ENCODE data around the gene DOLPP1.
"Not testable (repeated sequence)": the region's sequence is repeated elsewhere in the genome, so short reads cannot be mapped to it uniquely, and the experiment has no call there.

Gene DOLPP1, protein sequence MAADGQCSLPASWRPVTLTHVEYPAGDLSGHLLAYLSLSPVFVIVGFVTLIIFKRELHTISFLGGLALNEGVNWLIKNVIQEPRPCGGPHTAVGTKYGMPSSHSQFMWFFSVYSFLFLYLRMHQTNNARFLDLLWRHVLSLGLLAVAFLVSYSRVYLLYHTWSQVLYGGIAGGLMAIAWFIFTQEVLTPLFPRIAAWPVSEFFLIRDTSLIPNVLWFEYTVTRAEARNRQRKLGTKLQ

DNA sequence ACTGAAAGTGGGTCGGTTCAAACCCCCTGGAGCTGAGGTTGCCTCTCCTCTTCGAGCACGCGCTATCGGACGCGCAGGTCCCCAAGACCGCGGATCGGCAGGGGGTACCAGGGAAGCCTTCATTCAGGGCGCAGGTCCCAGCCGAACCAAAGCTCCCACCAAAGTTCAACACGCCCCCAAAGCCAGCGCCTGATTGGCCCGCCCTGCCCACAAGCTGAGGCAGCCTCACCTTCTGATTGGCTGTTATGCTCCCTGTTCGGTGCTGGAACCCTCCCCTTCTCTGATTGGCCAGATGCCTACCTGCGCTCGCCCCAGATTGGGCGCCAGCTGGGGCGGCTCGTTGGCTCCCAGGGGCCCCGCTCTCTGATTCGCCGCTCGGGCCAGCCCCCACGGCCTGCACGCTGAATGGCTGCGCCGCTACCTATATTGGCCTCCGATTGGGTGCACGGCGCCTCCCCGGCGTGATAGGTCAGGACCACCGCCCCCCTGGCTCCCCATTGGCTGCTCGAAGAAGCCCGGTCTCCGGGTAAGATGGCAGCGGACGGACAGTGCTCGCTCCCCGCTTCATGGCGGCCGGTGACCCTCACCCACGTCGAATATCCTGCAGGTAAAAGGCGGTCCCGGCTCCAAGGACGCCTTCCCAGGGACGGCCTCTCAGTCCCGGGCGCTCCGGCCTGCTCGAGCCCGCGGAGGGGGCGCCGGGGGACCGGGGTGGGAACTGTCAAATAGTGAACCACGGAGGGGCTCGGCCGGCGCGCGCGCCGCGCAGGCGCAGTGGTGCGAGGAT lies at the start of gene DOLPP1:
DOLPP1 (plus strand) TSS at position 511 of the 787 bp plus-strand sequence; CDS start at position 532, 21 bp downstream.
- peak; percentile 99 for DNase-seq

DNA sequence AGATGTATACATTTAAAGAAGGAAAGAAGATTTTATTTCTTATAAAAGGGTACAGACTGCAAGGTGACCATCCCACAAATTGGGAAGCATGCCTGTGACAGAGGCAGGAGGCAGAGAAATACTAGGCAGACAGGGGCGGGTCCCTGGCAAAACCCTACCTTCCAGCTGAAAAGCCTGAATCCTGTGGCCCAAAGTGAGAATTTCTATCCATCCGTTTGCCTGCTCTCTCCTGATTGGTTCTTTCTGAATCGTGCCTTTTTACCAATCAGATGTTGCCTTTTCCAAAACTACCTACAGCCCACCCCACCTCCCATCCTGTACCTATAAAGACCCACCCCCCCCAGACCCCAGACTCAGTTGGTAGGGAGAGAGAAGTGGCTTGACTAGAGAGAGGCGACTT lies 49.4 kb upstream of the DOLPP1 start:
- DNase-seq = no peak

DNA sequence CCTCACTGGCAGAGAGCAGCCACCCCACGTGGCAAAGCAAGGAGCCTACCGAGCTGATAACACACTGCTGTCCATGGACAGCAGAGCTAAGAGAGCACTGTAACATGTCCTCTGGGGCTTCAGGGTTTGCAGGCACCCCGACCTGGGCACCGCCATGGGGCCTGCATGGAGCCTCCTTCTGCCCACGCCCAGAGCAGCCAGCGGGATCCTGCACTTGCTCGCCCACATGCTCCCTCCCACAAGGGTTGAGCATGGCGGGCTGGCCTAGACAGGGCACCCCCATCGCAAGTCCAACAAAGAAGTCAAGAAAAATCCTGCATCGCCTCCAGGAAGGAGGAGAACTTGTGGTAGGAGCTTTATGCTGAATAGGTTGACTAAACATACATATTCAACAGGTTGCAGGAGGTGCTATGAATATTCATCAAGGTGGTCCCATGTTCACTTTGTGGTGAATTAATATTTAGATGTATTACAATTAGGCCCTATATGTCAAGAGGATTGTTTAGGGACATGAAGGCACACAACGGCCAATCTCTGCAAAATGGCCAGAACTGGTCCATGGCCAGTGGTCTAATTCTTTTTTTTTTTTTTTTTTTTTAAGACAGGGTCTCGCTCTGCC lies 48.3 kb upstream of the DOLPP1 start:
- DNase-seq = no peak

DNA sequence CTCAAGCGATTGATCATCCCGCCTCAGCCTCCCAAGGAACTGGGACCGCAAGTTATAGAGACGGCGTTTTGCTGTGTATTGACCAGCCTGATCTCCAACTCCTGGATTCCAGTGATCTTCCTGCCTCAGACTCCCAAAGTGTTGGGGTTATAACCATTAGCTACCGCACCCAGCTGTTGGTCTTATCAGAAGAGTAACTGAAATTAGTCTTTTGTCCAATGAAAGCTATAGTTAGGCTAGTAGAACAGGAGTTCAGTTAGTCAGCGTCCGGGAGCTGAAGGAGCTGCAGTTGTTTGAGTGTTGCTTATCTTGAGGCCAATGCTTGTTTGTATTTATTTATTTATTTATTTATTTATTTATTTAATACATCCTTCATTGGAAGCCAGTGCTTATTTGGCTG lies 47.7 kb upstream of the DOLPP1 start:
- DNase-seq = no peak

DNA sequence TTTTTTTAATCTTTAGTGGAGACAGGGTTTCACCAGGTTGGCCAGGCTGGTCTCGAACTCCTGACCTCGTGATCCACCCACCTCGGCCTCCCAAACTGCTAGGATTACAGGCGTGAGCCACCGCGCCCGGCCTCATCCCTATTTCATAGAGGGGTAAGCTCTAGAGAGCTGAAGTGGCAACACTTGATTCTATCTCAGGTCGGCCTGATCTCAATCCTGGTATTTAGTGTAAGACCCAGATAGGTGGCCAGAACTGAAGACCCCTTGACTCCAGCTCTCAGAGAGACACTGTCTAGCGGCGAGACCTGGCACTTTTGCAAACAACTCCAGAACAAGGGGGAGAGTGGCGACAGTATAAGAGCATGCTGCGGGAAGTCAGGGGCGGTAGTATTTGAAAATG lies 45.1 kb upstream of the DOLPP1 start:
- not testable (repeated sequence) for DNase-seq

DNA sequence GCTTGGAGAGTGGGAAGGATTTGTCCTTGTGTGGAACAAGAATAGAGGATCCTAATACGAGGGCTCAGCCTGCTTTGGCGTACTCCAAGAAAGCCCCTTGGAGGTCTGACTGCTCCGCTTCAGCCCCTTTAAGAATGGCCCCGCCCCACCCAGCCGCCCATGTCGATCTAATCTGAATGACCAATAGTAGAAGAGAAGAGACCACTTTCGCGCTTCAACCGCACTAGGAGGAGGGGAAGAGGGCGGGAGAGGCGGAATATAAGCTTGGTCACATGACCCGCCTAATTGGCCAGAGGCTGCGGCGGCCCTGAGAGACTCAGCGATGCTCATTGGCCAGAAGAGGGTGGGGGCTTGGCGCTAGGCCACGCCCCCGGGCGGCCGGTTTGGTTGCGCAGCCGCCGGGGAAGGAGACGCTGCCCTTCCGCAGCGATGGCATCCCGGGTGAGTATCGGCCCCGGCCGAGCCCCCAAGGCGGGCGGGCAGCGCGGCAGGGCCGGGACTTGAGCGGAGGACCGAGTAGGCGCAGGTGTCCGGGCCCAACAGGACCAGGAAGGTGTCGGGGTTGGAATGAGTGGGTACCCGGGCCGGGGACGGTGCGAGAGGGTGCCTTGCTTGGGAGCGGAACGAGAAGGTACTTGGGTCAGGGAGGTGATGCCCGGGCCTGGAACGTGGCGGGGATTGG lies 44.5 kb upstream of the DOLPP1 start, which contains the start of gene MIGA2:
MIGA2 (plus strand) TSS at position 386 of the 682 bp plus-strand sequence. CDS start 3,969 bp downstream, outside the sequence.
- DNase-seq = peak; percentile 96

DNA sequence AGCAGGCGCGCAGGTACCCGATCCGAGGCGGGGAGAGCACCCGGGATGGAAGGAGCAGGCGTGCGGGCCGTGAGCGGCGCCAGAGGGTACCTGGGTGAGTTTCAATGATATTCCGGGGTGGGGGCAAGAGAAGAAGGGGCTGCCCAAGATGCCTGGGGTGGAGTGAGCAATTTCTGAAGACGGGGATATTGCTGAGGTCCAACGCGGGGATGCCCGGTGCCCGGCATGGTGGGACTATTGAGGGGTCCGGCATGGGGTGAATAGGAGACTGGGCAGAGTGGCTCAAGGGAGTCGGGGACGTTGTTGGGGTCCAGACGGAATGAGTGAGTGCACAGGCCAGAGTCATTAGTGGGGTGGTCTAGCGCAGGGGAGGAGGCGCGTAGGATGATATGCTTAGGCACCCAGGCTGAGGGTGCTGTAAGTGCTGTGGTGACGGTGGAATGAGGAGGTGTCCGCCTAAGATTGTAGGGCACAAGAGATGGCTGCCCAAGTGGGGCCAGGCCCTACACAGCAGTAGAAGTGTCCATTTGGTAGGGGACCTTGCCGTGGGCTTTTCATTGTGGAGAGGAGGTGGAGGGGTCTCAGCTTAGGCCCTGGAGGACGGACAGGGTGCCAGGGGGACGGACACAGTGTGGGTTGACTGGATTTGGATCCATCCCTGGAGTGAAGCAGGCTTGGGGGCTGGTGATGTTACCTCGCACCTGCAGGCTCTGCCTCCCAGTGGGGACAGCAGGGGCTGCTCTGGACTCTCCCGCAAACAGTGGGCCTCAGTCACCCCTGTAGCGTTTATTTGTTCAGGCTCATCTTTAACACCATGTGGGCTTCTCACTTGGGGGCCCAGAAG lies 43.8 kb upstream of the DOLPP1 start:
- no peak for DNase-seq

DNA sequence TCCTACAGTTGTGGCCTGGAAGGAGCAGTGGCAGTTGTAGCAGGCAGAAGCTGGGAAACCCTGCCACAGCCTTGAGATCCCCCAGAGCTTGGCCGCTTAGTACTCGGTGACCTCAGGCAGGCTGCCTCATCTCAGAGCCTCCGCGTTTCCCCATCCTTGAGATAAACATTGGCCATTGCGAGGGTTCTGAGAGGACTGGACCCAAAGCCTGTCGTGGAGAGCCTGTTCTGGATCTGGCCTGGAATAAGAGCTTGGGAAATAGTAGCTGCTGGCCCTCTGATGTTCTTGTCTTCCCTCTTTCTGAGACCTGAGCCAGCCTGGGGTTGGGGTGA lies 43.2 kb upstream of the DOLPP1 start:
- DNase-seq = no peak

DNA sequence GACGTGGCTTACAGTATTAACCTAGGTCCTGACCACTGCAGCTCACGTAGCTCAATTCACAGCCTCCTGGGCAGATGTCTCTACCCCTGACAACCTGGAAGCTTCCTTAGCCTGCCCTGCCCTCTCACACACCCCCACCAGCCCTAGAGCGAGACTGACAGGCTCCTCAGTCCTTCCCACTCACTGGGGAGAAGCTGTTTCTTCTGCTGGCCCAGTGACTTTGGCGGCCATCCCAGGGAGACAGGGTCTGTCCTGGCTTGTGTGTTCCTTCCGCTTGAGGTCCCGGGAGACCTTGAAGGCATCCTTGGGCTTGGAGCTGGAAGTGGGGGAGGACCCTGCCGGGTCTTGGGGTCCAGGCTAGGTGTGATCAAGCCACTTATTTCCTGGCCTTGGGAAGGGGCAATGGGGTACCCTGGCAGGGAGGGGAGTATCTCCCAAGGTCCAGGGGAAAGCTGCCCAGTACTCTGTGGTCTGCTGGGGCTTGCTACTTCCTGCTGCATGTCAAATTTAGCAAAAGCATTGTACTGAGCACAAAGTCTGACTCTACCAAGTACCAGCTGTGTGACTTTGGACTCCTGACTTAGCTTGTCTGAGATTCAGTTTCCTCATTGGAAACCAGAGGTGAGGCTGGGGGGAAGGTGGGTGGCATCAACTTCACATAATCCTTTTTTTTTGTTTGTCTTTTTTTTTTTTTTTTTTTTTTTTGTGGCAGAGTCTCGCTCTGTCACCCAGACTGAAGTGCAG lies 42.6 kb upstream of the DOLPP1 start:
- no peak for DNase-seq

DNA sequence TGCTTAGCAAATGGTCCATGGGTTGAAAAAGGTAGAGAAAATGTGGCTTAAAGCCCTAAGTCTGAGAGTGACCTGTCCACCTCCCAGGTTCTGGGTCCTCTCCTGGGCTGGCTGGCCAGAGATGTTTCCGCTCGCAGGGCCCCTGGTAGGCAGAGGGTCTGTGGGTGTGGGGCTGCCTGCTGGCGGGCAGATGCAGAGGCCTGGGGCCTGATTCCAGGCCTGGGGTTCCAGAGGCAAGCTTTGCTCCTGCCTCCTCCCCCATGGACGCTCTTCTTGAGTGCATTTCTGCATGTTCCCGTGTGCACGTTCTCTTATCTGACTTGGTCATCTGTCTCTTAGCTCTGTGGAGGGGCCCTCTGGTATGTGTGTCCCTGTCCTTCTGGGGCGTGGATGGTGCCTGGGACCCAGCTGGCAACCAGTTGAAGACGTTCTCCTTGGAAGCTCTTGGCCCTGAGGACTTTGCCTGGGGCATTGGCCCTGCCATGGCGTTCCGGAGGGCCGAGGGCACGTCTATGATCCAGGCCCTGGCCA lies 40.7 kb upstream of the DOLPP1 start:
- no peak for DNase-seq

DNA sequence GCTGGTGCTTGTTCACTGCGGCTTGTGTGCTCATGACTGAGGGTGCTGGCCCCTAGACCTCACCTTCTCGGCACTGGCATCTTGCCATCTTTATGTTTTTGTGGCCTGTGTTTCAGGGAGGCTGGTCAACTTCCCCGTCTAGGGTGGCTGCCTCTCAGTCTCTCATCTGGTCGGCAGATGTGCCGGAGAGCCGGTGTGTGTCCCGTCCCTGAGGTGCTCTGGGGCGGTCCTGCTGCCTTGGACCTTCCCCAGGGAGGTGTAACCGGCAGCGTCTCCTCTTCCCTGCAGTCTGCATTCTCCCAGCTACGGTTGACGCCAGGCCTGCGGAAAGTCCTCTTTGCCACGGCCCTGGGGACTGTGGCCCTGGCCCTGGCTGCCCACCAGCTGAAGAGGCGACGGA lies 38.9 kb upstream of the DOLPP1 start:
- no peak for DNase-seq

DNA sequence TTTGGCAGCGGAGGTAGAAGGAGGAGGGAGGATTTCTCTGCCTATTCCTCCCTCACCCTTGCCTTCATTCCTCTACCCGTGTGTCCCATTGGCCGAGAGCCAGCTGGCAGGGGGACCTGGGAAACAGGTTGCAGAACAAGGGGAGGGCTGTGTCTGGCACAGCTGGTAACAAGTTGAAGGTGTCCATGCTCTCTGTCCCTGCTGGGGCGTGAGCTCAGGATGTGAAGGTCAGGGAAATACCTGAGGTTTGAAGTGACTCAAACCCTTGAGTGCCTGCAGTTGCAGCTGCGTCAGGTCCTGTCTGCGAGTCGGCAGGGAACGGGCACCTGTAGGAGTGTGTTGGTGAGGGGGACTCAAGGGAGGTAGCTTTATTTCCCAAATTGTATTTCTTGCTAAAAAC lies 28.3 kb upstream of the DOLPP1 start:
- no peak for DNase-seq

DNA sequence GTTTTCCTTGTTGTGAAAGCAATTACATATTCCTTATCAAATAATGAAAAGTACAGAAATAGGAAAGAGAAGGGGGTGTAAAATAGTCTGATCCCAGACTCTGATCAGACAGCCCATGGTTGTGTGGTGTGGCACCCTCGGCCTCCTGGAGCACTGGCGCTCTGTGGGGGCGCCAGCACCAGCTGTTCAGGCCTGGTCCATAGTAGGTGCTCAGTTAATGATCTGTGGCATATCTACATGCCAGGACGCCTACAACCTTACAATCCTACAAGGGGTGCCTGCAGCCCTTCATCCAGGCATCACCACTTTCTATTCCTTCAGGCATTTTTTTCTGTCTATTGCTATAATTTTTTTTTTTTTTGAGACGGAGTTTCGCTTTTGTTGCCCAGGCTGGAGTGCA lies 27.9 kb upstream of the DOLPP1 start:
- DNase-seq = no peak

DNA sequence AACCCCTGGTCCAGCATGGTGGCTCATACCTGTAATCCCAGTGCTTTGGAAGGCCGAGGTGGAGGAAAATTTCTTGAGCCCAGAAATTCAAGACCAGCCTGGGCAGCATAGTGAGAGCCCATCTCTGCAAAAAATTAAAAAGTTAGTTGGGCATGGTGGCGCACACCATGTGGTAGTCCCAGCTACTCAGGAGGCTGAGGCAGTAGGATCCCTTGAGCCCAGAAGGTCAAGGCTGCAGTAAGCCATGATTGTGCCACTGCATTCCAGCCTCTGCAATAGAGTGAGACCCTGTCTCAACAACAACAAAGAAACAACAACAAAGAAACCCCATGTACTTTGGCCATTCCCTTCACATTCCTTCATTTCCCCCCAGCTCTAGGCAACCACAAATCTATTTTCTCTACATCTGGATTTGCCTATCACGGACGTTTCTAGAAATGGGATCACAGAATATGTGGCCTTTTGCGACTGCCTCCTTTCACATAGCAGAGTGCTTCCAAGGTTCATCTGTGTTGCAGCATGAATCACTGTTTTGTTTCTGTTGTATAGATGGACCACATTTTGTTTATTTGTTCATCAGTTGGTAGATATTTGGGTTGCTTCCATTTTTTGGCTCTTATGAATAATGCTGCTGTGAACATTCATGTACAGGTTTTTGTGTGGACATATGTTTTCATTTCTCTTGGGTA lies 26.6 kb upstream of the DOLPP1 start:
- DNase-seq = no peak

DNA sequence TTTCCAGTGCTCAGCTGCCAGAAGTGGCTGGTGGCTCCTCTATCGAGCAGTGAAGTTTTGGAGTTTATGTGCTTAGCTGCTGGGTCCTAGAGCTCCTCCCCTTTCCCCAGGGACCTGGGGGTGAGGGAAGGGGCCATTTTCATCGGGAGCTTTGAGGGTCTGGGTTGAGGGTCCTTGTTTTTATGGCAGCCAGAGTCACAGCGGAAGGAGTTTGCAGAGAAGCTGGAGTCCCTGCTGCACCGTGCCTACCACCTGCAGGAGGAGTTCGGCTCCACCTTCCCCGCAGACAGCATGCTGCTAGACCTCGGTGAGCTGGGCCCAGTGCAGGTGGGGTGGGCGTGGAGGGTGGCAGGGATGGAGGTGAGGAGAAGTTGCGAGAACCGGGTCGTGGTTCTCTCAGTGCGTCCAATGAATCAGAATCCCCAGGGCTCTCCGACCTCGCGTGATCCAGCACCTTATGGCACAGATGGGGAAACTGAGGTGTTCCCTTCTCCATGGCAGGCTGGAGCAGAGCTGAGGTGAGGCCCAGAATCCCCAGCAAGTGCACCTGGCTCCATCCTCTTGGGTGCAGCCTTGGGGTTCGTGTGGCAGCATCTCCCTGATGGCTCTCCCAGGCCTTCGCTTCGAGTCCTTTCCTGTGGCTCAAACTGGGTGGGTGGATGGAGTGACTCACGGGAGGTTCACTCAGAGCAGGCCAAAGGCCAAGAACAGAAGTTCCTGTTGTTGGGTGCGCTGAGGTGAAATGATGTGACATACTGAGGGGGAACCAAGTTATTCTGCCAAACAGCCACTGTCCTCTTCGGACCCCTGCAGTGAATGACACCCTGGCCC lies 21.7 kb upstream of the DOLPP1 start:
- DNase-seq = no peak

DNA sequence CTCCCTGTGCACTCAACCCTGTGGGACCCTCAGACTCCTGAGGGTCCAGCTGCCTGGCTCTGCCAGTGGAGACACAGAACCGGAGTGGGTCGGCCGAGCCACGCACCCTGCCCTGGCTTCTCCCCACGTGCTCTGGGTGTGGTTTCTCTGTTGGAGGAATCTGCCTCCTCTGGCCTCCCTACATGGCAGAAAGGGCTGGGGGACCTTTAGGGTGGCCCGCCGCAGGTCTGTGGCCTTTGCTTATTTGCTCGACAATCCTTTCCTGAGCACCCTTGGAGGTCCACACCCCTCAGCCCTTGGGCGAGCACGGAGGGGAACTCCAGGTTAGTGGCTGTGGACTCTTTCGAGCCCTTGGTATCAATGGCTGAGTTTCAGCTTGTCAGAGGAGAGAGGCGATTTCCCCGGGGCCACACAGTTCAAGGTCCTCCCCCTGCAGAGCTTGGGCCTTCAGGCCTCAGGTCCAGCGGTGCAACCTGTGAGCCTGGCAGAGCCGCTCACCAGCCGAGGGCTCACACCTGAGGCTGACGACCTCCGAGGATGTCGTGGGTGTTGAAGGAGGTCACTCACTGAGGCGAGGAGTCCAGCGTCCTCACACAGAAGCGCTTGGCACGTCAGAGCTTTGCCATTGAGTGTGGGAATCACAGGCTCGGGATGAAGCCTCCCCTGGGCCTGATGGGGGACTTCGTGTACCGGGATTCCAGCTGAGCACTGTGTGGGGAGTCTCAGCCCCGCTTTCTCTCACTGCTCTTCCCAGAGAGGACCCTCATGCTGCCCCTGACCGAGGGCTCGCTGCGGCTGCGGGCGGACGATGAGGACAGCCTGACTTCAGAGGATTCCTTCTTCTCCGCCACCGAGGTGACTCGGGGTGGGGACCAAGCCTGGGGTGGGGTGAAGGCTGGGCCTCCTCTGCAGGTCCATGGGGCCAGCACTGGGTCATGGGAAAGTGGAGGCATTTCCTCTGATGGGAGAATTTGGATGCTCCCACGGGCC lies 20.8 kb upstream of the DOLPP1 start:
- no peak for DNase-seq

DNA sequence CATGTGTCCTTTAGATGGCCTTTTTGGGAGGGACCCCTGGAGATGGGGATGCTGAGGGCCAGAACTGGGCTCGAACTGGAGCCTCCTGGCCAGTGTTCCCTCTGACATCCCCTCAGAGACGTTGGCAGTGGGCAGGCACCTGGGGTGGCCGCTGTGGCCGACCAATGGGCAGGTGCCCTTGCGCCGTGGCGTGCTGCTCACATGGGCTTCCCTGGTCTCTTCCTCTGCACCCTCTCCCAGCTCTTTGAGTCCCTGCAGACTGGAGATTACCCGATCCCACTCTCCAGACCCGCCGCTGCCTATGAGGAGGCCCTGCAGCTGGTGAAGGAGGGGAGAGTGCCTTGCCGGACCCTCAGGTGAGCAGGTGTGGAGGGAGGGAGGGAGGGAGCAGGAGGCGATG lies 19.9 kb upstream of the DOLPP1 start:
- no peak for DNase-seq

DNA sequence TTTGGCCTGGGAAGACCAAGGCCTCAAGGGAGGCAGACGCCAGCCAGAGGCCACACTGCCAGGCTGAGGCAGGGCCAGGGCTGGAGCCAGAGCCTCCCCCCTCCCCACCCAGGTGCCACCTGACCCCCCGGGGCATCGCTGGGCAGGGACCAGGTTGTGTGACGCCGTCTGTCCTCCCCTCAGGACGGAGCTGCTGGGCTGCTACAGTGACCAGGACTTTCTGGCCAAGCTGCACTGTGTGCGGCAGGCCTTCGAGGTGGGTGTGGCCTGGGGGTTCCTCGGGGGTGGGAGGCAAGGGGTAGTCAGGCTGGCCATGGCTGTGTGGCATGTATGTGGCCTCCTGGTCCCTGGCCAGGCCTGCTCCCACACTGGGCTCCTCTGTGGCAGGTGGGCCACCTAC lies 17.9 kb upstream of the DOLPP1 start:
- no peak for DNase-seq

DNA sequence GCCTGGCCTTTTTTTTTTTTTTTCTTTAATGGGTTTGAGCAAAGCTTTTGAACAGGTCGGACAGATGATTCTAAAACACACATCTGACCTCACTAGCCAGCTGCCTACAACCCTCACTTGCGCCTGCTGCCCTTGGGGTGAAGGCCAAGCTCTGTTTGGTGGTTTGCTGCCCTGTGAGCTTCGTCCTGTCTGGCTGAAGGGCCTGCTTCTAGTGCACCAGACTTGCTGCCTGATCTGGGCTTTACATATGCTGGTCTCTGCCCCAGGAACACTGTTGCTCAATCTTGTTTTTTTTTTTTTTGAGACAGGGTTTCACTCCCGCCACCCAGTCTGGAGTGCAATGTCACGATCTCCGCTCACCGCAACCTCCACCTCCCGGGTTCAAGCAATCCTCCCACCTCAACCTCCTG lies 16.4 kb upstream of the DOLPP1 start:
- DNase-seq = no peak

Data from CD4-positive, alpha-beta T cell treated with Interleukin-6 for 4 hours (primary cell).